Fibroblast of lung (primary cell): Measurements from ENCODE around the gene CYP19A1.

Source experiments
- CTCF ChIP-seq, 2 donors: IDR thresholded peaks in 1 of 2; conservative IDR thresholded peaks in 1 of 2; 1 replicate in 1 of 2; 2 replicates in 1 of 2; pipeline ENCODE4 v1.5.1; 2011 to 2012; ENCODE audit warnings: low read length in 2 of 2, control low read depth in 1 of 2, inconsistent platforms in 1 of 2, low read depth in 1 of 2, mild to moderate bottlenecking in 1 of 2
- EZH2 ChIP-seq: IDR thresholded peaks from 2 replicates; pipeline ENCODE4 v1.5.1; 2012; ENCODE audit warnings: low read length, control low read depth, mild to moderate bottlenecking; ENCODE audit errors: missing control alignments

DNA sequence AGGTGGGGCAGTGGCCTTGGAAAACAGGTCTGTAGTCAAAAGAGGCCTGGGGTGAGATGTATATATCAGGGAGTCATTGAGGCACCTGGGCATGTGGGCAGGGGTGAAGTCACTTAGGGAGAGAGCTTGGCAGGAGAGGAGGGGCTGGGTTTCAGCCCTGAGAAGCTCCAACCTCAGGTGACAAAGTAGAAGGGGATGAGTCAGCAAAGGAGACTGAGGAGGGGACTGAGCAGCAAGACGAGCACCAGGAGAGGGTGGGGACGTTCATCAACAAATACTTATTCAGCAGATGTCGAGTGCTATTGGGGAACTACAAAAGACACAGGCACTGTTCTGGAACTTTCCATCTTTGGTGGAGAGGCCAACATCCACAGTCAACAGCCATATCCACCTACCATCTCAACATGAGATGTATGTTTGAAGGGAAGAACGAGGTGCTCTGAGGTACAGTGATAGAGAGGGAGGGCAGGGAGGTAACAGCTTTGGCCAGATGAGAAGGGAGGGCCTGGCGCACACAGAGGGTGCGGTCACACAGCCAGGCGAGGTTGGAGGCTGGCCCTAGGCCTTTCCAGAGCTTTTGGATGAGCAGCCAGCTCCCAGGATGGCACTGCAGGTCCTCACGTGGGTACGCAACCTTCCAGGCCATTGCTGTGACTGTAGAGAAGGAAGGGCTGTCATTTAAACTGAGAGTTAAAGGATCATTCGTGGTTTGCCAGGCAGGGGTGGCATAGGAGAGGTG, 48.7 kb upstream of the CYP19A1 start:
- TF ChIP-seq CTCF (conservative IDR thresholded peaks at IDR 0.05 in 1 of 2, IDR thresholded peaks at IDR 0.05 in 1 of 2; ENCODE audit: low read depth in 1 of 2, low read length in 2 of 2) (no peak), EZH2 (no peak)
